ENCODE data around the gene ZNF160. TPM values are rescaled to one million over a fixed set of nuclear protein-coding genes. Genes with fewer than 3 reads are reported as not detected.
"Not testable (repeated sequence)": the region's sequence is repeated elsewhere in the genome, so short reads cannot be mapped to it uniquely, and the experiment has no call there.

ZNF160 gene
- total RNA-seq, 1 donor from 2014 or later = 86.0 TPM

DNA sequence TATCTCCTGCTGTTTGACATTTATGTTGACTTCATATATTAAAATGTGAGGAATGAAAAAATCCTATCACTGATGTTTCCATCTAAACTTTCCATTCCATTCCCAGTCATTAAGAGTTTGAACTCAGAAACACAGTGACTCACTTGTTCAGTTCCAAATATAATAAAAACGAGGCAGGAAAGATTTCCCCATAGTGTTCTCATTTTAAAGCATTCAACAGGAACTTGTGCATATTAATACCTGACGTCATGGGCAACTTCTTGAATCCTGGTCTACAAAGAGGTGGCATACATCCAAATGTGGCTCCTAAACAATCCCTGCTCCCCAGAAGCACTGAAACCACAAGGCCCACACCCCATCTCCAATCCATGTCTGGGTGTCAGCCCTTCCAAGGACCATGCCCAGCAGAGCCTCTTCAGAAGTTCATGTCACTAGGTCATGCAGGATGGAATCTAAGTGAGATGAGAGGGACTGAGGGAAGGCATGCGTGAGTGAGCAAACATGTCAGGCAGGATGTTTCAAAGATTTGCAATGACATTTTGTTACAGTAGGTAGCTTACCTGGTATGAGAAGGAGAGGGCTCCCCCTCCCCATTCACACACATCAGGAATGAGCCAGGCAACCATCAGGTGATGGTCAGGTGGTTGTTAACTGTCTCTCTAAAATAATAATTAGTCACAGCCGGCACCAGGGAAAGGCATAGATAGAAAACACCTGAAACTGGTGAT is 68.1 kb downstream of the ZNF160 start:
- H3K27ac Mint-ChIP-seq = no peak overlapping the region
- H3K4me1 Mint-ChIP-seq = no peaks in the 10 kb centered on the region
- H3K9me3 Mint-ChIP-seq = peaks cover 39% of the 10 kb centered on the region
- H3K36me3 Mint-ChIP-seq = peaks cover 11% of the 10 kb centered on the region
- H3K27me3 ChIP-seq = no peaks in the 10 kb centered on the region
- no peaks in the 10 kb centered on the region for H3K4me1 ChIP-seq
- no peak for TF ChIP-seq EZH2phosphoT487 (IDR thresholded peaks at IDR 0.05)
- TF ChIP-seq, protein P1, sequence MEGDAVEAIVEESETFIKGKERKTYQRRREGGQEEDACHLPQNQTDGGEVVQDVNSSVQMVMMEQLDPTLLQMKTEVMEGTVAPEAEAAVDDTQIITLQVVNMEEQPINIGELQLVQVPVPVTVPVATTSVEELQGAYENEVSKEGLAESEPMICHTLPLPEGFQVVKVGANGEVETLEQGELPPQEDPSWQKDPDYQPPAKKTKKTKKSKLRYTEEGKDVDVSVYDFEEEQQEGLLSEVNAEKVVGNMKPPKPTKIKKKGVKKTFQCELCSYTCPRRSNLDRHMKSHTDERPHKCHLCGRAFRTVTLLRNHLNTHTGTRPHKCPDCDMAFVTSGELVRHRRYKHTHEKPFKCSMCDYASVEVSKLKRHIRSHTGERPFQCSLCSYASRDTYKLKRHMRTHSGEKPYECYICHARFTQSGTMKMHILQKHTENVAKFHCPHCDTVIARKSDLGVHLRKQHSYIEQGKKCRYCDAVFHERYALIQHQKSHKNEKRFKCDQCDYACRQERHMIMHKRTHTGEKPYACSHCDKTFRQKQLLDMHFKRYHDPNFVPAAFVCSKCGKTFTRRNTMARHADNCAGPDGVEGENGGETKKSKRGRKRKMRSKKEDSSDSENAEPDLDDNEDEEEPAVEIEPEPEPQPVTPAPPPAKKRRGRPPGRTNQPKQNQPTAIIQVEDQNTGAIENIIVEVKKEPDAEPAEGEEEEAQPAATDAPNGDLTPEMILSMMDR (IDR thresholded peaks at IDR 0.05) = no peak
- no peak for TF ChIP-seq EZH2 (IDR thresholded peaks at IDR 0.05)
- no peaks in the 10 kb centered on the region for H4K20me1 ChIP-seq (ENCODE audit: low read depth)
- H3K4me3 Mint-ChIP-seq = no peak overlapping the region
- H3F3A ChIP-seq (ENCODE audit: low read depth) = no peaks in the 10 kb centered on the region
- DNase-seq (ENCODE audit: low spot score) = no peak
- no peaks in the 10 kb centered on the region for H3K9me3 ChIP-seq (ENCODE audit: low read depth)
- no peak overlapping the region for H3K4me2 ChIP-seq
- no peak overlapping the region for H3K4me3 ChIP-seq
- no peaks in the 10 kb centered on the region for H3K27me3 Mint-ChIP-seq (ENCODE audit: insufficient read depth, low read depth)
- no peak overlapping the region for H3K27ac ChIP-seq
- no peaks in the 10 kb centered on the region for H3K79me2 ChIP-seq (ENCODE audit: low read depth)
- no peaks in the 10 kb centered on the region for H3K36me3 ChIP-seq
- H3K9ac ChIP-seq = no peak overlapping the region
- no peak overlapping the region for H2AFZ ChIP-seq (replicated peaks)

DNA sequence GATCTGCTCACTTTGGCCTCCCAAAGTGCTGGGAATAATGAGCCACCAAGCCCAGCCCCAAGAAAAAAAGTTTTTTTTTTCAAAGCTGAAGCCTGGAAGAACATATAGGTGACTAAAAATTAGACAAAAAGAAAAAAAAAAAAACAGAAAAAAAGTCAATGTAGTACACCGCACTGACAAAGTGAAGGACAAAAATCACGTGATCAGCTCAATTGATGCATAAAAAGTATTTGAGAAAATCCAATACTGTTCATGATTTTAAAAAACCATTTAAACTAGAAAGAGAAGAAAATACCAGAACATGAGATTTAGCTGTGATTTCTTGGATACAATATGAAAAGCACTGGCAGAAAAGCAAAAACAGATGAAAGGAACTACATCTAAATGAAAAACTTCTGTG is 69.2 kb downstream of the ZNF160 start:
- no peaks in the 10 kb centered on the region for H3K9me3 ChIP-seq (ENCODE audit: low read depth)
- Mint-ChIP-seq H3K4me1 (no peaks in the 10 kb centered on the region), H3K27ac (no peak overlapping the region), H3K9me3 (peaks cover 46% of the 10 kb centered on the region), H3K27me3 (ENCODE audit: insufficient read depth, low read depth) (no peaks in the 10 kb centered on the region), H3K36me3 (peaks cover 11% of the 10 kb centered on the region), H3K4me3 (no peak overlapping the region)
- no peak overlapping the region for H3K9ac ChIP-seq
- no peaks in the 10 kb centered on the region for H3K27me3 ChIP-seq
- H3K79me2 ChIP-seq (ENCODE audit: low read depth) = no peaks in the 10 kb centered on the region
- H4K20me1 ChIP-seq (ENCODE audit: low read depth) = no peaks in the 10 kb centered on the region
- H3K36me3 ChIP-seq = no peaks in the 10 kb centered on the region
- DNase-seq (ENCODE audit: low spot score) = no peak
- no peak overlapping the region for H3K4me3 ChIP-seq
- no peak overlapping the region for H2AFZ ChIP-seq (replicated peaks)
- peaks cover under 1% of the 10 kb centered on the region for H3F3A ChIP-seq (ENCODE audit: low read depth)
- no peak overlapping the region for H3K27ac ChIP-seq
- no peak overlapping the region for H3K4me2 ChIP-seq
- TF ChIP-seq EZH2phosphoT487 (IDR thresholded peaks at IDR 0.05) (no peak), EZH2 (IDR thresholded peaks at IDR 0.05) (no peak)
- TF ChIP-seq, protein P1 (IDR thresholded peaks at IDR 0.05) = no peak
- H3K4me1 ChIP-seq = no peaks in the 10 kb centered on the region

DNA sequence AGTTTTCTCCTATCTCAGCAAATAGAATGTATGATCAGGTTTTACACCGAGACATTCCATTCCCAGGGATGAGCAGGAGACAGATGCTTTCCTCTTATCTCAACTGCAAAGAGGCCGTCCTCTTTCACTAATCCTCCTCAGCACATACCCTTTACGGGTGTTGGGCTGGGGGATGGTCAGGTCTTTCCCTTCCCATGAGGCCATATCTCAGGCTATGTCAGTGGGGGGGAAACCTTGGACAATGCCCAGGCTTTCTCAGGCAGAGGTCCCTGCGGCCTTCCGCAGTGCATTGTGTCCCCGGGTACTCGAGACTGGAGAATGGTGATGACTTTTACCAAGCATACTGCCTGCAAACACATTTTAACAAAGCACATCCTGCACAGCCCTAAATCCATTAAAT is 74.9 kb downstream of the ZNF160 start:
- H3K27ac Mint-ChIP-seq; H3K4me3 ChIP-seq; H3K4me3 Mint-ChIP-seq; H4K20me1 ChIP-seq (ENCODE audit: low read depth); H3K27ac ChIP-seq; H3K4me1 Mint-ChIP-seq; H3K4me1 ChIP-seq; H3K27me3 Mint-ChIP-seq (ENCODE audit: insufficient read depth, low read depth); H3K79me2 ChIP-seq (ENCODE audit: low read depth); H3K36me3 ChIP-seq; H3F3A ChIP-seq (ENCODE audit: low read depth); H3K27me3 ChIP-seq; H3K9ac ChIP-seq; H3K9me3 ChIP-seq (ENCODE audit: low read depth): not testable (repeated sequence)
- Mint-ChIP-seq H3K36me3 (peaks cover 12% of the 10 kb centered on the region), H3K9me3 (peaks cover 49% of the 10 kb centered on the region)
- peak; percentile 63 for DNase-seq (ENCODE audit: low spot score)
- H3K4me2 ChIP-seq = peak overlapping the region; percentile 45
- peak overlapping the region; percentile 32 for H2AFZ ChIP-seq (replicated peaks)

DNA sequence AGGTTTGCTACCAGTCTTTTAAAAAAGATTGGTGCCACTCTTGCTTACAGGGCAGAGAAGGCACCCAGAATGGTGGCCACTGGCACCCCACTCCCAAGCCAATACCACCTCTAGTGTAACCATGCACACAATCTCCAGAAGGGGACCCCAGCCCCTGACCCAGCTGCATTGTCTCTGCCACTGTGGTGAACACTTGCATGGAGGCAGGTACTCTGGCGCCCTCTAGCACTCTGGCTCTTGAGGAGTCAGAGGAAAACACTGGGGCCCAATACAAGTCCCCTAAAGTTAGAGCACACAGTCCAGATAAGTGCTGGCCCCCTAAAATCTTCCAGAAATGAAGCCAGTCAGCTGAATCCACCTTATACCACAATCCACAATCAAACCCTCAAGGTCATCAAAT is 83.5 kb downstream of the ZNF160 start:
- no peaks in the 10 kb centered on the region for H3K9me3 ChIP-seq (ENCODE audit: low read depth)
- H3K36me3 ChIP-seq = no peaks in the 10 kb centered on the region
- TF ChIP-seq, protein P1 (IDR thresholded peaks at IDR 0.05) = peak; percentile 52
- TF ChIP-seq EZH2phosphoT487 (IDR thresholded peaks at IDR 0.05) = no peak
- no peaks in the 10 kb centered on the region for H3K27me3 ChIP-seq
- H3F3A ChIP-seq (ENCODE audit: low read depth) = no peaks in the 10 kb centered on the region
- no peak overlapping the region for H3K9ac ChIP-seq
- H3K9me3 Mint-ChIP-seq = peaks cover 33% of the 10 kb centered on the region
- H3K4me1 ChIP-seq = no peaks in the 10 kb centered on the region
- no peak overlapping the region for H3K4me3 Mint-ChIP-seq
- H3K27ac ChIP-seq = no peak overlapping the region
- H2AFZ ChIP-seq (replicated peaks) = no peak overlapping the region
- H3K36me3 Mint-ChIP-seq = peaks cover 5% of the 10 kb centered on the region
- peak; percentile 64 for DNase-seq (ENCODE audit: low spot score)
- H3K79me2 ChIP-seq (ENCODE audit: low read depth) = no peaks in the 10 kb centered on the region
- no peaks in the 10 kb centered on the region for H3K4me1 Mint-ChIP-seq
- peaks cover 2% of the 10 kb centered on the region for H3K27me3 Mint-ChIP-seq (ENCODE audit: insufficient read depth, low read depth)
- no peak overlapping the region for H3K27ac Mint-ChIP-seq
- H4K20me1 ChIP-seq (ENCODE audit: low read depth) = no peaks in the 10 kb centered on the region
- no peak overlapping the region for H3K4me2 ChIP-seq
- H3K4me3 ChIP-seq = no peak overlapping the region

All from neural progenitor cell (in vitro differentiated cells).